IMR-90 (cell line): ENCODE results near the gene GPR35. TPM values are rescaled to one million over a fixed set of nuclear protein-coding genes. Genes with fewer than 3 reads are reported as not detected.

ENCODE experiments used
- ATAC-seq: fragments of 200-7000 bp; cut with Tn5 transposase; 2 replicates; pipeline ENCODE4 v1.9.1; 2020; ENCODE audit warnings: low read depth, mild to moderate bottlenecking, moderate library complexity
- BruUV-seq: library from RNA; stranded (reverse); fragments of 400-500 nt; replicated peaks from 2 replicates; lab custom pipeline; 2021; lab: Mats Ljungman, UMichigan
- CTCF ChIA-PET: fragments of 300-600 bp; formaldehyde crosslinking; extraction: SDS; loops from one replicate; lab custom pipeline; 2021; ENCODE audit warnings: antibody characterized with exemption; lab: Yijun Ruan, JAX
- POLR2A ChIA-PET: fragments of 300-600 bp; sonication (Branson Sonifier 250); formaldehyde crosslinking; loops from one replicate; lab custom pipeline; 2022; ENCODE audit warnings: antibody characterized with exemption; ENCODE audit not compliant: unreplicated experiment; lab: Charles Lee
- DNase-seq: peaks from one replicate; pipeline ENCODE4 v3.0.0; 2013
- H2AFZ ChIP-seq: replicated peaks from 2 replicates; pipeline ENCODE3; 2013; ENCODE audit warnings: low read length, mild to moderate bottlenecking; ENCODE audit not compliant: poor library complexity
- H2AK5ac ChIP-seq: 2 replicates; pipeline ENCODE4 v1.6.1; 2013; ENCODE audit warnings: low read depth, low read length, inconsistent platforms
- H2AK9ac ChIP-seq: replicated peaks from 2 replicates; pipeline ENCODE3; 2013; ENCODE audit warnings: mild to moderate bottlenecking, low read depth, low read length, moderate library complexity; ENCODE audit not compliant: poor library complexity
- H2BK120ac ChIP-seq: 2 replicates; pipeline ENCODE4 v1.6.1; 2013; ENCODE audit warnings: low read depth, low read length, inconsistent platforms
- H2BK15ac ChIP-seq: 3 replicates; pipeline ENCODE4 v1.6.1; 2013; ENCODE audit warnings: low read depth, low read length, inconsistent platforms
- H2BK20ac ChIP-seq: 2 replicates; pipeline ENCODE4 v1.6.1; 2013; ENCODE audit warnings: low read depth, mild to moderate bottlenecking, inconsistent platforms, low read length, moderate library complexity
- H2BK5ac ChIP-seq: 2 replicates; pipeline ENCODE4 v1.6.1; 2013; ENCODE audit warnings: mild to moderate bottlenecking, low read depth, low read length, inconsistent platforms; ENCODE audit not compliant: poor library complexity, severe bottlenecking
- H3K14ac ChIP-seq: replicated peaks from 2 replicates; pipeline ENCODE4 v1.6.1; 2013; ENCODE audit warnings: low read depth, low read length, inconsistent platforms
- H3K18ac ChIP-seq: 2 replicates; pipeline ENCODE4 v1.6.1; 2013; ENCODE audit warnings: low read depth, low read length, control low read depth
- H3K23ac ChIP-seq: 2 replicates; pipeline ENCODE4 v1.6.1; 2013; ENCODE audit warnings: low read depth, low read length, inconsistent platforms
- H3K27ac ChIP-seq: 2 replicates; pipeline ENCODE4 v1.5.1; 2013; ENCODE audit warnings: mild to moderate bottlenecking, control low read depth, low read length; ENCODE audit not compliant: insufficient read depth
- H3K27me3 ChIP-seq: 2 replicates; pipeline ENCODE4 v1.6.1; 2013; ENCODE audit warnings: low read length; ENCODE audit not compliant: control insufficient read depth, insufficient read depth
- H3K36me3 ChIP-seq: 2 replicates; pipeline ENCODE4 v1.6.1; 2013; ENCODE audit warnings: low read length, mixed read lengths; ENCODE audit not compliant: control insufficient read depth, insufficient read depth
- H3K4ac ChIP-seq: 2 replicates; pipeline ENCODE4 v1.6.1; 2013; ENCODE audit warnings: low read depth, low read length, inconsistent platforms
- H3K4me1 ChIP-seq: 2 replicates; pipeline ENCODE4 v1.6.1; 2013; ENCODE audit warnings: low read length, mixed read lengths; ENCODE audit not compliant: control insufficient read depth, insufficient read depth
- H3K4me2 ChIP-seq: 2 replicates; pipeline ENCODE4 v1.6.1; 2013; ENCODE audit warnings: low read depth, mild to moderate bottlenecking, control low read depth, low read length, moderate library complexity
- H3K4me3 ChIP-seq: 2 replicates; pipeline ENCODE4 v1.5.1; 2013; ENCODE audit warnings: low read depth, mild to moderate bottlenecking, control low read depth, low read length, moderate library complexity; ENCODE audit not compliant: insufficient read depth
- H3K56ac ChIP-seq: 2 replicates; pipeline ENCODE4 v1.6.1; 2013; ENCODE audit warnings: low read length, inconsistent platforms; ENCODE audit not compliant: insufficient read depth; ENCODE audit errors: extremely low read depth
- H3K79me1 ChIP-seq, 2 experiments: 2 replicates each; pipeline ENCODE4 v1.6.1; 2013; ENCODE audit warnings: low read length in 2 of 2, inconsistent platforms in 1 of 2, low read depth in 1 of 2
- H3K9ac ChIP-seq: 2 replicates; pipeline ENCODE4 v1.6.1; 2013; ENCODE audit warnings: low read depth, low read length, control low read depth
- H3K9me1 ChIP-seq: 2 replicates; pipeline ENCODE4 v1.6.1; 2013; ENCODE audit warnings: low read length, inconsistent platforms; ENCODE audit not compliant: insufficient read depth
- H3K9me3 ChIP-seq: 2 replicates; pipeline ENCODE4 v1.6.1; 2013; ENCODE audit warnings: low read length; ENCODE audit not compliant: control insufficient read depth, insufficient read depth
- H4K20me1 ChIP-seq: 2 replicates; pipeline ENCODE4 v1.6.1; 2013; ENCODE audit warnings: low read length, inconsistent platforms; ENCODE audit not compliant: insufficient read depth
- H4K5ac ChIP-seq: 2 replicates; pipeline ENCODE4 v1.6.1; 2013; ENCODE audit warnings: mild to moderate bottlenecking, low read depth, low read length, control low read depth
- H4K8ac ChIP-seq, 2 experiments: 2 replicates each; pipeline ENCODE4 v1.6.1; 2013; ENCODE audit warnings: low read depth in 2 of 2, low read length in 2 of 2, control low read depth in 1 of 2, inconsistent platforms in 1 of 2
- H4K91ac ChIP-seq: 2 replicates; pipeline ENCODE4 v1.6.1; 2013; ENCODE audit warnings: low read depth, low read length, inconsistent platforms; ENCODE audit not compliant: insufficient read depth
- BHLHE40 ChIP-seq: fragments of 150-350 bp; IDR thresholded peaks from 2 replicates; pipeline ENCODE4 v1.6.1; 2016; ENCODE audit warnings: mild to moderate bottlenecking, low read depth, low read length
- CEBPB ChIP-seq: IDR thresholded peaks from 2 replicates; pipeline ENCODE4 v1.6.1; 2012; ENCODE audit warnings: low read depth, low read length, improper control_type of control experiment
- CHD1 ChIP-seq: IDR thresholded peaks from 2 replicates; pipeline ENCODE4 v1.6.1; 2012; ENCODE audit warnings: low read depth, low read length, improper control_type of control experiment
- CTCF ChIP-seq: conservative IDR thresholded peaks from 2 replicates; pipeline ENCODE4 v1.5.1; 2012; ENCODE audit warnings: mild to moderate bottlenecking, low read depth, low read length, improper control_type of control experiment
- FOS ChIP-seq: fragments of 150-350 bp; IDR thresholded peaks from 2 replicates; pipeline ENCODE4 v1.6.1; 2016; ENCODE audit warnings: low read depth, low read length
- MAFK ChIP-seq: IDR thresholded peaks from 2 replicates; pipeline ENCODE4 v1.6.1; 2012; ENCODE audit warnings: low read depth, low read length, improper control_type of control experiment
- MAZ ChIP-seq: IDR thresholded peaks from 2 replicates; pipeline ENCODE4 v1.6.1; 2012; ENCODE audit warnings: low read depth, mild to moderate bottlenecking, low read length, improper control_type of control experiment, moderate library complexity, borderline replicate concordance
- MXI1 ChIP-seq: IDR thresholded peaks from 2 replicates; pipeline ENCODE4 v1.6.1; 2012; ENCODE audit warnings: low read depth, mild to moderate bottlenecking, low read length, moderate library complexity, borderline replicate concordance
- NFE2L2 ChIP-seq: fragments of 150-350 bp; IDR thresholded peaks from 2 replicates; pipeline ENCODE4 v1.6.1; 2016; ENCODE audit warnings: low read depth, mild to moderate bottlenecking, low read length
- RAD21 ChIP-seq: IDR thresholded peaks from 2 replicates; pipeline ENCODE4 v1.6.1; 2012; ENCODE audit warnings: low read length, improper control_type of control experiment
- RFX5 ChIP-seq: IDR thresholded peaks from 2 replicates; pipeline ENCODE4 v1.8.0; 2012; ENCODE audit warnings: low read depth, mild to moderate bottlenecking, low read length, moderate library complexity
- SMC3 ChIP-seq: fragments of 150-350 bp; IDR thresholded peaks from 2 replicates; pipeline ENCODE4 v1.6.1; 2016; ENCODE audit warnings: low read depth, mild to moderate bottlenecking, antibody characterized with exemption, low read length, moderate library complexity
- USF2 ChIP-seq: fragments of 150-350 bp; IDR thresholded peaks from 2 replicates; pipeline ENCODE4 v1.6.1; 2017; ENCODE audit warnings: mild to moderate bottlenecking, antibody characterized with exemption, low read length, low read depth
- WGBS, 2 experiments: methylation state at CpG; one replicate each; pipeline versions ENCODE4 v1.1.5 to v1.1.7; 2013; ENCODE audit warnings: missing lambda C conversion rate in 2 of 2; ENCODE audit not compliant: insufficient read length in 1 of 2; ENCODE audit errors: extremely low coverage in 2 of 2; 5-methylcytosine and 5-hydroxymethylcytosine counted together
- dilution Hi-C: fragments of 300-500 bp; cut with HindIII; formaldehyde crosslinking; loops from one replicate; pipeline ENCODE4 v1.14.3; 2018; ENCODE audit warnings: low sequenced_read_pairs; ENCODE audit not compliant: unreplicated experiment
- in situ Hi-C: fragments of 300-500 bp; cut with MboI; formaldehyde crosslinking; loops from 3 replicates; pipeline ENCODE4 v1.14.3; 2019; ENCODE audit warnings: low sequenced_read_pairs, inconsistent platforms, mixed read lengths
- intact Hi-C: fragments of 100-400 bp; cut with micrococcal nuclease; formaldehyde crosslinking; loops from 2 replicates; pipeline ENCODE4 v1.10.0; 2022
- polyA plus RNA-seq, 3 experiments: library from polyadenylated mRNA; depleted of rRNA; stranded (reverse); fragments of >200 nt; gene quantifications; 2 replicates each; pipeline ENCODE4 v1.2.3, GENCODE V29; 2012; ENCODE audit warnings: low replicate concordance in 1 of 3
- total RNA-seq: library from RNA; depleted of rRNA; stranded (reverse); fragments of >200 nt; gene quantifications from 2 replicates; pipeline ENCODE4 v1.2.3, GENCODE V29; 2012

Gene GPR35
- total and polyA plus RNA-seq, 2 of the 4 experiments (the other 2 are of a cell fraction) = 0.31 TPM; not detected in 1

- H2AFZ ChIP-seq = no peak overlapping the region
- WGBS, 2 experiments = 83% methylated on average over 8 of the region's 32 CpGs; no CpG with 5 or more reads in 1 of the 2 experiments
- no peaks in the 10 kb centered on the region for H3K4me1 ChIP-seq
- no TSS peak for BruUV-seq
- no peak overlapping the region for H3K18ac ChIP-seq
- no peak overlapping the region for H3K4me2 ChIP-seq
- DNase-seq (no peak), ATAC-seq (no peak)
- H2AK5ac ChIP-seq = no peak overlapping the region
- H3K36me3 ChIP-seq = peaks cover 17% of the 10 kb centered on the region
- no peak for TF ChIP-seq USF2
- TF ChIP-seq CHD1 = no peak
- TF ChIP-seq CEBPB = no peak
- TF ChIP-seq RAD21 = no peak
- TF ChIP-seq RFX5 = no peak
- TF ChIP-seq SMC3 = no peak
- no peak for TF ChIP-seq MXI1
- no peak for TF ChIP-seq MAFK
- TF ChIP-seq BHLHE40 = no peak
- no peak for TF ChIP-seq MAZ
- TF ChIP-seq NFE2L2 = no peak
- no peak for TF ChIP-seq CTCF
- TF ChIP-seq FOS = no peak
- no peaks in the 10 kb centered on the region for H3K27me3 ChIP-seq
- H2BK20ac ChIP-seq = no peak overlapping the region
- ChIA-PET CTCF (no interaction called here), POLR2A (no interaction called here)
- no peak overlapping the region for H4K91ac ChIP-seq
- no peak overlapping the region for H4K8ac ChIP-seq
- intact Hi-C loops (no loop called here), dilution Hi-C loops (no loop called here), in situ Hi-C loops (no loop called here)
- H3K79me1 ChIP-seq = no peaks in the 10 kb centered on the region
- H3K9me1 ChIP-seq = no peaks in the 10 kb centered on the region; the same call in 1 of the 2 replicates
- no peak overlapping the region for H3K4me3 ChIP-seq
- H2BK120ac ChIP-seq = no peak overlapping the region
- H2BK15ac ChIP-seq = no peak overlapping the region
- no peak overlapping the region for H3K9ac ChIP-seq
- H3K14ac ChIP-seq = no peak overlapping the region
- no peak overlapping the region for H4K5ac ChIP-seq
- H3K9me3 ChIP-seq = no peaks in the 10 kb centered on the region
- H3K23ac ChIP-seq = no peak overlapping the region
- no peak overlapping the region for H2AK9ac ChIP-seq
- H3K27ac ChIP-seq = no peak overlapping the region
- H2BK5ac ChIP-seq = no peak overlapping the region
- no peak overlapping the region for H3K56ac ChIP-seq
- H3K4ac ChIP-seq = no peak overlapping the region
- H4K20me1 ChIP-seq = no peaks in the 10 kb centered on the region
Measured at GRCh38 chr2:240602266-240603050, 22.8 kb upstream of the GPR35 start.
